ENCODE measurements around the gene PPP6R2. TPM values are rescaled to one million over a fixed set of nuclear protein-coding genes. Genes with fewer than 3 reads are reported as not detected.

Gene PPP6R2
- total RNA-seq, 1 donor from 2014 or later, result 67.0 TPM

GRCh38 chr22:50446708-50447575 is 103.8 kb downstream of the PPP6R2 start:
- no peak for DNase-seq

GRCh38 chr22:50447576-50448551 is 104.7 kb downstream of the PPP6R2 start:
- DNase-seq, result no peak

GRCh38 chr22:50452649-50453048 is 109.5 kb downstream of the PPP6R2 start:
- no peak for DNase-seq

GRCh38 chr22:50454556-50455075 is 111.5 kb downstream of the PPP6R2 start:
- DNase-seq, result no peak

GRCh38 chr22:50455201-50455600 is 112.1 kb downstream of the PPP6R2 start:
- DNase-seq, result no peak

GRCh38 chr22:50456026-50456425 is 112.9 kb downstream of the PPP6R2 start:
- DNase-seq, result no peak

GRCh38 chr22:50456466-50457234 is 113.5 kb downstream of the PPP6R2 start:
- DNase-seq, result peak; percentile 15

GRCh38 chr22:50459016-50459415 is 115.9 kb downstream of the PPP6R2 start:
- no peak for DNase-seq

- no peak for DNase-seq
Measured at GRCh38 chr22:50459496-50460140, 116.5 kb downstream of the PPP6R2 start.

GRCh38 chr22:50460938-50461337 is 117.8 kb downstream of the PPP6R2 start:
- no peak for DNase-seq

- no peak for DNase-seq
Measured at GRCh38 chr22:50461536-50461935, 118.4 kb downstream of the PPP6R2 start.

- DNase-seq, result no peak
Measured at GRCh38 chr22:50461979-50462540, 118.9 kb downstream of the PPP6R2 start.

- no peak for DNase-seq
Measured at GRCh38 chr22:50463188-50463900, 120.2 kb downstream of the PPP6R2 start.

- DNase-seq, result no peak
Measured at GRCh38 chr22:50464451-50464850, 121.3 kb downstream of the PPP6R2 start.

- DNase-seq, result no peak
Measured at GRCh38 chr22:50465066-50465930, 122.2 kb downstream of the PPP6R2 start.

GRCh38 chr22:50467341-50467740 is 124.2 kb downstream of the PPP6R2 start:
- DNase-seq, result no peak

- no peak for DNase-seq
Measured at GRCh38 chr22:50467773-50468440, 124.8 kb downstream of the PPP6R2 start.

- no peak for DNase-seq
Measured at GRCh38 chr22:50468626-50469025, 125.5 kb downstream of the PPP6R2 start.

Data from dermis blood vessel endothelial cell (primary cell).